Stimulated activated CD8-positive, alpha-beta memory T cell treated with anti-CD3 and anti-CD28 coated beads, Interleukin-7, amount 100 ng/mL, for 4 hours (primary cell): ENCODE measurements around the gene CXCR1.
"Not testable (repeated sequence)": the region's sequence is repeated elsewhere in the genome, so short reads cannot be mapped to it uniquely, and the experiment has no call there.

ENCODE experiments used
- DNase-seq, 2 donors: peaks; one replicate each; pipeline ENCODE4 v3.0.0-alpha.2; 2020; ENCODE audit warnings: low read depth in 2 of 2

CXCR1 gene

GRCh38 chr2:218166791-218167190 is at the start of gene CXCR1:
CXCR1 (minus strand) TSS chr2:218166962; CDS start chr2:218165211, 1,751 bp downstream.
- DNase-seq, result peak; percentile 10 to 28

GRCh38 chr2:218216336-218216673 is 49.5 kb upstream of the CXCR1 start:
- DNase-seq, result no peak

- no peak for DNase-seq
These were observed 47.4 kb upstream of the CXCR1 start for GRCh38 chr2:218214116-218214515.

GRCh38 chr2:218209078-218209477 is 42.3 kb upstream of the CXCR1 start:
- no peak for DNase-seq

GRCh38 chr2:218202266-218202665 is 35.5 kb upstream of the CXCR1 start:
- no peak for DNase-seq

GRCh38 chr2:218196974-218197373 is 30.2 kb upstream of the CXCR1 start:
- DNase-seq, result no peak

- DNase-seq, result no peak
These were observed 28.1 kb upstream of the CXCR1 start for GRCh38 chr2:218194880-218195279.

- DNase-seq, result no peak
These were observed 26.9 kb upstream of the CXCR1 start for GRCh38 chr2:218193701-218194100.

- DNase-seq, result no peak
These were observed 26.2 kb upstream of the CXCR1 start for GRCh38 chr2:218192902-218193430.

- DNase-seq, result no peak
These were observed 21.8 kb upstream of the CXCR1 start for GRCh38 chr2:218188528-218188927.

GRCh38 chr2:218187296-218188015 is 20.7 kb upstream of the CXCR1 start:
- DNase-seq, result no peak

- no peak for DNase-seq
These were observed 20.1 kb upstream of the CXCR1 start for GRCh38 chr2:218186876-218187275.

GRCh38 chr2:218186355-218186766 is 19.6 kb upstream of the CXCR1 start:
- DNase-seq, result peak; percentile 53 to 58

- no peak for DNase-seq
These were observed 17.6 kb upstream of the CXCR1 start for GRCh38 chr2:218184331-218184730.

GRCh38 chr2:218180467-218181114 is 13.8 kb upstream of the CXCR1 start:
- DNase-seq, result no peak

GRCh38 chr2:218179782-218180181 is 13.0 kb upstream of the CXCR1 start:
- no peak for DNase-seq

GRCh38 chr2:218172845-218173244 is 6.1 kb upstream of the CXCR1 start:
- DNase-seq, result no peak

GRCh38 chr2:218171744-218172143 is 5.0 kb upstream of the CXCR1 start:
- DNase-seq, result not testable (repeated sequence)

GRCh38 chr2:218169757-218170546 is 3.2 kb upstream of the CXCR1 start:
- DNase-seq, result no peak

- DNase-seq, result peak; percentile 52 to 64
These were observed 2.1 kb upstream of the CXCR1 start for GRCh38 chr2:218168635-218169462.

GRCh38 chr2:218168016-218168415 is 1.3 kb upstream of the CXCR1 start:
- DNase-seq, result no peak

- DNase-seq, result no peak
These were observed 3.9 kb downstream of the CXCR1 start for GRCh38 chr2:218162814-218163213.
